HG02970 (cell line): Measurements from ENCODE around the gene ARHGEF4.

ENCODE experiments used
- ATAC-seq: cut with Tn5 transposase; IDR thresholded peaks from one replicate; pipeline ENCODE4 v1.9.1; 2021; ENCODE audit warnings: mild to moderate bottlenecking, moderate library complexity, moderate number of reproducible peaks; ENCODE audit not compliant: unreplicated experiment, low FRiP score

Gene ARHGEF4

DNA sequence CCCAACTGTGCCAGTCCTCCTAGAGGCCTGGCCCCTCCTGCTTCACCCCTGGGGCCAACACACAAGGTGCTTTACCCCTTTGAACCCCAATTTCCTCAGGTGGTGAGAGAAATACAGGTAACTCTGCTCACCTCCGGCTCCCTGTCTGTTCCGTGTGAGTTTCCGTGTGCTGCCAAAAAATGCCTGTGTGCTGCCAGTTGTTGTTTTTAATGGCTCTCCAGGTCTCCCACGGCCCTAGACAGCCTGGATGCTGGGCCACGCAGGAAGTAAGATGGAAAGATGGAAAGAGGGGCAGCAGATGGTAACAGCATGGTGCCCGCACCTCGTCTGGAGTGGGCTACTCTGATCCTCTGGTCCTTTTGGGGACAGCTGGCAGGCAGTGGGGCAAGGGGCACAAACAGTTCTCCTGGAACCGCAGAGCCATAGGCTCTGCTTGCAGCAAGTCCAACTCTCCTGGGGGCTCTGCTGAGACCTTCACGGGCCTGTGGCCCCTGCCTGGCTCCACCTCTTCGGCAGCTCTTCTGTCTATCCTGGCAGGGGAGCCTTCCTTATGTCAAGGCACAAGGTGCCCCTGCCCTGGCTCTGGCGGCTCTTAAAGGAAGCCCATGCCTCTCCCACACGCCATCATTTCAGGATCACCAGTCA lies 4.3 kb upstream of the ARHGEF4 start:
- no peak for ATAC-seq

DNA sequence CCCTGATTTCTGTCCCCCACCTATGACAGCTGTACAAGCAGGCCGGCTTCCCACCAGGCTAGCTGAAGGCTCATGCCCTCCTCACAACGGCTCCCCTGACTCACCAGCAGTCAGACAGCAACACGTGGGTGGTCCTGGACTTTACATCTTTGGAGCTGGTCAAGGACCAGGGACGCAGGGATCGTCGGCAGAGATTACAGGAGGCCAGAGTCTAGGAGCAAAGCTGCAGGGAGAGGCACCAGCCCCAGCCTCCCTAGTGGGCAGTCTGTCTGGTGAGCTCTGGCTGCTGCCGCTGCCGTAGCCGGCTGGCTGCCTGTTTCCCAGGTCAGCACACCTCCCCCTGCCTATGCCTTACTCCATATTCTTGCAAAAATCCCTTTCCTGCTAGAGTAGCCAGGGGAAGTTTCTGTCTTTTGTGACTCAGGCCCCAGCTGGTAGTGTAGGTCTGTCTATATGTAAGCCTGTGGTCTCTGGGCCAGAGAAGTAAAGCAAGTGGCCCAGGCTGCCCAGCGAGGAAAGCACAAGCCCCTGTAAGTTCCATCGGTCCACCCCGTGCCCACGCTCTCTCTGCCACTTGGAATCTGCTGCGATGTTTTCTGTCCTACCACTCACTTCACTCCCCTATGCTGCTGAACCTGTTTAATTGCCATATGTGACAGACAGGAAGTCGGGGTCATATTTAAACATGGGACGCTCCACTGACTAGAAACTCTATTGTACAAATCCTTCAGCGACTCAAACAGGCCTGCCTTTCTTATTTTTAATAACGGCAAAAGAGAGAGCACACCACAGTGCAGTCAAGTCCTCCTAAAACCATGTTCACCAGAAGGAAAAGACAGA lies 2.4 kb upstream of the ARHGEF4 start:
- ATAC-seq: no peak

GRCh38 chr2:130834931-130835765 lies 1.6 kb upstream of the ARHGEF4 start:
- ATAC-seq: no peak

- no peak for ATAC-seq
These were observed 1.0 kb upstream of the ARHGEF4 start for GRCh38 chr2:130835766-130836015.

GRCh38 chr2:130837175-130837810 lies 579 bp downstream of the ARHGEF4 start:
- no peak for ATAC-seq

DNA sequence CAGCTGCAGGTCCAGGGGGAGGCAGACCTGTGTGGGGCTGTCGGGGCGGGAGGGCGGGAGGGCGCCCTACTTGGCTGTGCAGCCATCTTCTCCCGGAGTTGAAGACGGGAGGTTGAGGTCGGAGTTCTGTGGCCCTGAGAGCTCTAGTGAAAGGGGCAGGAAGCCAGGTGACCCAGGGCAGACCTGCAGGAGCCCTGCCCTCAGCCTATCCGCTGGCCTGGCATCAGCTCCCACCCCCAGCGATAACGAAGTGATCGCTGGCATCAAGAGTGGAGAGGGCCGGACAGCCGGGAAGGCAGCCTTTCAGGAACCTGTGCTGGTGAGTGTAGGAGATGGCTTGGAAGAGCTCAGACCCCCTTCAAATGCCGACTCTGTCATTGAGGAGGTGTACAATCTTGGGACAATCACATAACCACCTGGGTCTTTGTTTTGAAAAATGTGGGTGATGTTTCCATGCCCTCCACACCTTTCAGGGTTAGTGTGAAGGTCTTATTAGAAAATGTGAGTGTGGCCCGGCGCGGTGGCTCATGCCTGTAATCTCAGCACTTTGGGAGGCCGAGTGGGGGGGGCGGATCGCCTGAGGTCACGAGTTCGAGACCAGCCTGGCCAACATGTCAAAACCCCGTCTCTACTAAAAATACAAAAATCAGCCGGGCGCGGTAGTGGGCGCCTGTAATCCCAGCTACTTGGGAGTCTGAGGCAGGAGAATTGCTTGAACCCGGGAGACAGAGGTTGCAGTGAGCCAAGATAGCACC lies 1.3 kb downstream of the ARHGEF4 start:
- ATAC-seq: no peak

DNA sequence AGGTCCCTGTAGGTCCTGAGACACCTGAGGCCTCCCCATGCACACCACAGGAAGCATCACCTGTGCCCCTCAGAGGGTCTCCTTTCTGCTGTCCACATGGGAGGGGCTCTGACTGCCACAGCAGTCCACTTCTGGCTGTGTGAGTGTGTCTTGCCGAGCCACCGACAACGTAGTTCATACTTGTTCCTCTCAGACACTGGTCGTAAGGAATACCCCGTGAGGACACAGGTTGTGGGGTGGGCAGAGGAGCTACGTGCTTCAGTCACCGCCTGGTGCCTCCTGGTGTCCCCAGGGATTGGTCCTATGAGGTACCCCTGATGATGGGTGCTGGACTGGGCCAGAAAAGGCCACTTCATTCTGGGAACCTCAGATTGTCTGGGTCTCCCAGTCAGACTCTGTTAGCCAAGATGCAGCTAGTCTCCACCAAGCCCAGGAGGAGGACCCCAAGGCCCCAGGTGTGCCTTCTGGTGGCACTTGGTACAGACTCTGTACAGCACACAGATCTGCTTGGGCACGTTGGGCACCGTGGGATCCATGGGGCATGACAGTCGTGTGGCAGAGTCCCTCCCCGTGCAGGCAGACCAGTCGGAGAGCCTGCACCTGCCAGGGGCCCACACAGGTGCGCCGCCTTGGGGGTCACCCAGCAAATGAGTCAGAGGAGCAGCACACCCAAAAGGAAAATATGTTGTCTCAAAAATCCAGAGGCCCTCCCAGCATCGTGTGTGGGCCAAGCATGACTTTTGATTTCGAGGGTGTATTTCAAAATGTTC lies 2.5 kb downstream of the ARHGEF4 start:
- no peak for ATAC-seq

DNA sequence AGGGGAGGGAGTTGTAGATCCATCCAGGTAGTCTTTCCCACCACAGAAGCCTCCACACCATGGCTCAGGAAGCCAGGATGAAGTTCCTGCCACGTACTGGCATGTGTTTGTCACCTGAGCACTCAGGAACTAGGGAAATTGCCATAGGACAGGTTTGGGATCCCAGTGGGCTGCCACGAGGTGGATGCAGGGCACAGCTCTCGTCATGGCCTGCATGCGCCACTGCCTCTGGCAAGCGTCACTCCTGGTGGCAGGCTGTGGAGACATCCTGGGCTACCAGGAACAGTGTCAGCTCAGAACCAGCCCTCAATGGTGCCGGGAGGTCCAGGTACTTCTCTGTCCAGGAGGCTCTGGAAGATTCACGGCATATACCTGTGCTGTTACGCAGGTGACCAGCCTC lies 3.8 kb downstream of the ARHGEF4 start:
- no peak for ATAC-seq

DNA sequence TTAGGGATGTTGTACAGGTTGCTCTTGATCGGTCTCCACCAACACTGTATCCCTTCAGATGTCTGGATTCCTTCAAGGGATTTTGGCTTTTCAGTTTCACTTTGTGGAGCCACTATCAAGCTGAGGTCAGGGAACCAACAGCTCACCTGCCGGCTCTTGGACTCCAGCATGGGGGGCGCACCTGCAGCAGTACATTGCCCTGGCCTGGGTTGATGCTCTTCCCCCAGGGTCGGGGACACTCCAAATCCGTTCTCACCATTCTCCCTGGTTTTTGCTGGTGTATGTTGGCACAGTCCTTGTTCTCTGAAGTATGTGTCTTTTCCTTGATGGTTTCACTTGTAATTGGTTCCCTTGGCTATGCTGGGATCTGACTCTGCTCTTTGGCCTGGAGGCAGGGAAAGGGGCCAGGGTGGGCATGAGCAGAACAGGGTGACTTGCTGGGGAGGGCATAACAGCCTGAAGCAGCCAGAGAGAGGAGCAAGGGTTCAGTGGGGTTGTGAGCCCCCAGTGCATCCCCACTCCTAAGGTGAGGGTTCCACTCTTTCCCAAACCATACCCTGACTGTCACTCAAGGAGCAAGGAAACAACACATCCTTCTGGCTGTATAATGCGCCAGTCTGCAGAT lies 5.1 kb downstream of the ARHGEF4 start:
- ATAC-seq: no peak

DNA sequence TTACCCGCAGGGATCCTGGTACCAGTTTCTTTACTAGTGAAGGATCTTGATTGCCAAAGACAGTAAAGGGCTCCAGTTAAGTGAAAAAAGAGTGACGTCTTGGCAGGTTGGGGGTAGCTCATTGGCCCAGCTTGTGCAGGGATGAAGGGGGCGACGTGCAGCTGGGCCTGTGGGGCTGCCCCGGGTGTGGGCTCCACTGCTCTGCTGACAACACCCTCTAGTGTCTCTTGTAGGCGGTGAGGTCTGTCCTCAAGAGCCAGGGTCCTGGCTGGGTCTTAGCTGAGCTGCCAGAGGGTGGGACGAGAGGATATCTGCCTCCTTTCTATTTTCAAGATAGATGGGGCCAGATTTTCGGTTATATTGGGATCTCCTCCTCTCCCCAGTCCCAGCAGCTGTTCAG lies 6.1 kb downstream of the ARHGEF4 start:
- ATAC-seq: no peak

GRCh38 chr2:130843321-130843985 lies 6.7 kb downstream of the ARHGEF4 start:
- no peak for ATAC-seq

DNA sequence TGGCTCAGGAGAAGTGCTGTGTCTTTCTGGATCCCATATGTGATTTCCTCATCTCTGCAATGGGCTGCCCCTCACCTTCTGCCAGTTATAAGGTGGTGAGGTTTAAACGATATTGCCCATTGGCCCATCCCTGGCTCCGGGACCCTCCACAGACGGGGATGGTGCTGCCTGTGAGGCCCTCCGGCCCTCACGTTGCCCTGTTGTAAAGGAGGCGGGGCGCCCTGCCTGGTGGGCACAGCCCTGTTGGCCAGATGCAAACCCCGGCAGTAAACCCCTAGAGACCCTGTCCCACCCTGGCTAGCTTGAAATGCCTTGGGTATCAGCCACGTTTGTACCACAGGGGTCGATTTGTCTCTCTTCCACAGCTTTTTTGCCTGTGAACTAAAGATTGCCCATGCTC lies 7.4 kb downstream of the ARHGEF4 start:
- ATAC-seq: no peak

DNA sequence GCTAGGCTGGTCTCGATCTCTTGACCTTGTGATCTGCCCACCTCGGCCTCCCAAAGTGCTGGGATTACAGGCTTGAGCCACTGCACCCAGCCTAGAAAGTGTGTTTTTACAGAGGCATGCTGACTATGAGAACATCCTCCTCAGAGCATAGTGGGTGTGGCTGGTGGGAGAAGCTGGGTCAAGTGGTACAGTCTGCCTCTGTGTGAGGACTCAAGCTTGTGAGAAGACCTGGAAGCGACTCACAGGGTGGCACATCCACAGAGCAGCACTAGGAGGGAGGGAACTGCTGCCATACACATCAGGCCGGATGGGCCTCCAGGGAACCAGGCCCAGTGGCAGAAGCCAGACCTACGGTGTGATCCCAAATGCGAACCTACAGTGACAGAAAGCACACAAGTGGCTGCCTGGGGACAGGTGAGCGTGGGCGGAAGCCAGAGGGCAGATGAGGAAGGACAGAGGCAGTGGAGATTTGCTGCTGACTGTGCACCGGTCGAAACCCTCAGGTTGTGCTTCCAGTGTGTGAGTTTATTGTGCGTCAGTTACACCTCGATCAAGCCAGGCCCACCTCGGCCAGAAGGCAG lies 8.9 kb downstream of the ARHGEF4 start:
- ATAC-seq: no peak

GRCh38 chr2:130846233-130846632 lies 9.5 kb downstream of the ARHGEF4 start:
- ATAC-seq: no peak

- ATAC-seq: no peak
These were observed 10.1 kb downstream of the ARHGEF4 start for GRCh38 chr2:130846686-130847375.

DNA sequence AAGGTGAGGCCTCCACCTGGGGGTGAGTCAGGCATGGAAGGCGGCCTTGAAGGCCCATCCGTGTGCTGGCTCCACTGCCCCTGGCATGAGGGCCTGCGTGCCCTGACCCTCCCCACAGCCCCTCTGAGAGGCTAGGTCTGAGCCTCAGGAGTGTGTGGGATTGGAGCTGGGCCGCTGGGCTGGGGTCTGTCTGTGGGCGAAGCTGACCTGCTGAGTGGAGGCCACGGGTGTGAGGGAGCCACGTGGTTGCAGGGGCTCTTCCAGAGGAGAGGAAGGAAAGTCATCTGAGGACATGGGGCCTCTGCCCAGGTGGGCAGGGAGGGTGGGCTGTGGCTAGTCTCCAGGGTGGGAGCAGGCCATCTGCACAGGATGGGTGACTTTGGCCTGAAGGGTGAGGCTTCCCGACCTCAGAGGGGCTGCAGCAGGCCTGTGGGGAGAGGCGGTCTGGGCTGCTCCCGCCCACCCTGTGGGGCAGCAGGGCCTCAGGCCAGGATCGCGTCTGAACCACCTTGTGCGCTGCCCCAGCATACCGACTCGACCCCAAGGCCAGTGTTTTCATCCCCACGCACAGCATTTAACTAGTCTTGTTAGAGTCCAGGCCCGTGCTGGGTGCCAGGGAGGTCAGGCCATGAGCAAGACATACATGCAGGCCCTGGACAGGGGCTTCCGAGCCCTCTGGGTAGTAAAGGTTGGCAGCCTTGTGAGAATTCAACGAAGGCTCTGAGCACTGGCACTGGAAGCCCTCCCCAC lies 11.2 kb downstream of the ARHGEF4 start:
- ATAC-seq: no peak
